HFF-Myc (cell line): Measurements from ENCODE around the gene RESF1.
"Not testable (repeated sequence)": the region's sequence is repeated elsewhere in the genome, so short reads cannot be mapped to it uniquely, and the experiment has no call there.

Experiments
- DNase-seq: peaks from one replicate; pipeline ENCODE4 v3.0.0-alpha.2; 2011; ENCODE audit warnings: low read depth; ENCODE audit errors: extremely low read depth
- H3K4me3 ChIP-seq: replicated peaks from 2 replicates; pipeline ENCODE4 v1.5.1; 2011; ENCODE audit warnings: low read depth, mild to moderate bottlenecking, control low read depth, low read length
- TF ChIP-seq, protein P1 (sequence below): IDR thresholded peaks from 2 replicates; pipeline ENCODE4 v1.5.1; 2012; ENCODE audit warnings: mild to moderate bottlenecking, low read depth, low read length, control low read depth; ENCODE audit errors: missing control alignments

Gene RESF1

DNA sequence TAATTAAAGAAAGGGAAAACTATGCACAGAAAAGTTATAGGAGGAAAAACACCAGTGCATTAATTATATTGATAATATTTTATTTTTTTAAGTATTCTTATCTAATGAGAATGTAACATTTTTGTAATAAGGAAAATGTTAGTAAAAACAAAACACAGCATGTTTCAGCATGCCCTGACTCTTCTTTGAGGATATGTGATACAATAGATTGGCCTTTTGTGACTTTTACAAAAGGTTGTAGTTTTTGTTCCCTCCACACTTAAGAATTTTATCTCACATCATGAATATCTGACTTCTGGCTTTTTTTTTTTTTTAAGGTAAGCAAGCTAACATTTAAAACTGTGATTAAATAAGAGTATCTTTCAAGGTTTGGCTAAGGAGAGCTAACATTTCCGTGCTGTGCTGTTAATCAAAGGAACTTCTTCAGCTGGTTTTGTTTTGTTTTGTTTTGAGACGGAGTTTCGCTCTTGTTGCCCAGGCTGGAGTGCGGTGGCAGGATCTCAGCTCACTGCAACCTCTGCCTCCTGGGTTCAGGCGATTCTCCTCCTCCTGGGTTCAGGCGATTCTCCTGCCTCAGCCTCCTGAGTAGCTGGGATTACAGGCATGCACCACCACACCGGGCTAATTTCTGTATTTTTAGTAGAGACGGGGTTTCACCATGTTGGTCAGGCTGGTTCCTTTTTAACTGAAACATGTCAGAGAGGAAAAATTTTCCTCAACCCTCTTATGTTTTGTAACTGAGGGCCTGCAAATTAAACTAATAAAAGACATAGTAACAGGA is 30.8 kb upstream of the RESF1 start:
- no peak overlapping the region for H3K4me3 ChIP-seq
- TF ChIP-seq, protein P1, sequence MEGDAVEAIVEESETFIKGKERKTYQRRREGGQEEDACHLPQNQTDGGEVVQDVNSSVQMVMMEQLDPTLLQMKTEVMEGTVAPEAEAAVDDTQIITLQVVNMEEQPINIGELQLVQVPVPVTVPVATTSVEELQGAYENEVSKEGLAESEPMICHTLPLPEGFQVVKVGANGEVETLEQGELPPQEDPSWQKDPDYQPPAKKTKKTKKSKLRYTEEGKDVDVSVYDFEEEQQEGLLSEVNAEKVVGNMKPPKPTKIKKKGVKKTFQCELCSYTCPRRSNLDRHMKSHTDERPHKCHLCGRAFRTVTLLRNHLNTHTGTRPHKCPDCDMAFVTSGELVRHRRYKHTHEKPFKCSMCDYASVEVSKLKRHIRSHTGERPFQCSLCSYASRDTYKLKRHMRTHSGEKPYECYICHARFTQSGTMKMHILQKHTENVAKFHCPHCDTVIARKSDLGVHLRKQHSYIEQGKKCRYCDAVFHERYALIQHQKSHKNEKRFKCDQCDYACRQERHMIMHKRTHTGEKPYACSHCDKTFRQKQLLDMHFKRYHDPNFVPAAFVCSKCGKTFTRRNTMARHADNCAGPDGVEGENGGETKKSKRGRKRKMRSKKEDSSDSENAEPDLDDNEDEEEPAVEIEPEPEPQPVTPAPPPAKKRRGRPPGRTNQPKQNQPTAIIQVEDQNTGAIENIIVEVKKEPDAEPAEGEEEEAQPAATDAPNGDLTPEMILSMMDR = no peak
- no peak for DNase-seq

DNA sequence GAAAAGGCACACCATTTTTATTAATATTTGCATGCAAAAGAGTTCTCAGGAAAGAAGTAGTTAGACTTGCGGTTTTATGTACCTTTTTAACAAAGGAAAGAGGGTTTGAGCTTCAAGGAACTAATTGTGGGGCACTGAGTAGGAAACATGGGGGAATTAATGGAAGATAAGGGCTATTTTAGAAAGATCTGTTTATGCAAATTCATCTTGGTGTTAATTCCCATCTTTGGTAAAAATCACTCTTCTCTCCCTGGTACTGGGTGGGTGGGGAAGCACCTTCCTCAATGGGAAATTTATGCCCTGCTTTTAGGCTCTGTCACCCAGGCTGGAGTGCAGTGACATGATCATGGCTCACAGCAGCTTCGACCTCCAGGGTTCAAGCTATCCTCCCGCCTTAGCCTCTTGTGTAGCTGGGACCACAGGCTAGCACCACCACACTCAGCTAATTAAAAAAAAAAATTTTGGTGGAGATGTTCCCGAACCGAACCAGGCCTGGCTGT is 30.1 kb upstream of the RESF1 start:
- H3K4me3 ChIP-seq = no peak overlapping the region
- no peak for DNase-seq
- TF ChIP-seq, protein P1 = no peak

DNA sequence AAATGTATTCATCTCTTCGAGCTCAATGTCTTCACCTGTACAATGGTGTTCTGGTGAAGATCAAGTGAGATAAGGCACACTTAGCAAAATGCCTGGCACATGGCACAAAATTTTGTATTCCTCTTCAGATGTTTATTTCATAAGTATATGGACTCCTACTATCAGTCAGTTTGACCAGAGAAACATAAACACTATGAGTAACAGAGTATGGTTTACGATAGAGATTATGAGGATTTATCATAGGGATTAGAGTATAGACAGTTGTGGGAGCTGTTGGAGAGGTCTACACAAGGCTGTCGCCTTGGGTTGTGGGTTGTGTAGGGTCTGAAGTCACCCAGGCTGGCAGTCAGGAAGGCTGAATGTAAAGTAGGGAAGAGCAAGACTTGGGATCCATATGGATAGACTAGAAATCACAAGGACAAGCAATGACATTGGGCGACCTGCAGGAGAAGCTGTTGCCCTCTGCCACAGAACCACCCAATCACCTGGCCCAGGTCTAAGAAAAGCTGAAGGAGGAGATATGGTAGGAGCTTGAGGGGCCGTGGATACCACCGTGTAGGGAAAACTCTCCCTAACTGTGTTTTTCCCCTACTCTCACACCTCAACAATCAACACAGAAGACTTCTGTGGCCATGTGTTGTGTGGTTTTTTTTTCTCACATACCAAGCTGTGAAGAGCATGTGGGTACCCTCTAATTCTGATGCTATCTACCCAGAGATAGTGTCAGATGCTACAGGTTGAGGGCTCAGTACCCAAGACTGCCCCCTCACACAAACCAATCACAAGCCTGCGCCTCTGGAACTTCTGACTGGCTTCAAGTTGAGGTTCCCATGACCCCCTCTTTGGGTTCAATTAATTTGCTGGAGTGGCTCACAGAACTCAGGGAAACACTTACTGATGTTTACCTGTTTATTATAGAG is 27.2 kb upstream of the RESF1 start:
- no peak for DNase-seq
- TF ChIP-seq, protein P1 = no peak
- H3K4me3 ChIP-seq = no peak overlapping the region

- DNase-seq = no peak
- TF ChIP-seq, protein P1 = no peak
- H3K4me3 ChIP-seq = no peak overlapping the region
These were observed 14.9 kb upstream of the RESF1 start for GRCh38 chr12:31944299-31944698.

DNA sequence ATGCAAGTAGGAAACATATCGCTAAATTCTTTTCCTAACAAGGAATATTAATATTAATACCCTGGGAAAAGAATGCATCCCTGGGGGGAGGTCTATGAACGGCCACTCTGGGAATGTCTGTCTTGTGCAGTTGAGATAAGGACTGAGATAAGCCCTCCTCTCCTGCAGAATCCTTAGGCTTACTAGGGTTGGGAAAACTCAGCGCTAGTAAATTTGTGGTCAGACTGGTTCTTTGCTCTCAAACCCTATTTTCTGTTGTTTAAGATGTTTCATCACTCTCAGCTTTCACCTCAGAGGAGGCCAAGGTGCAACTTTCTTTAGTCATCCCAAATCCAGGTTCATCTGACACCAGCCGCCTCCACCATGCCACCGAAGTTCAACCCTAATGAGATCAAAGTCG is 11.2 kb upstream of the RESF1 start:
- no peak for DNase-seq
- TF ChIP-seq, protein P1 = no peak
- H3K4me3 ChIP-seq = no peak overlapping the region

GRCh38 chr12:31948697-31949359 is 10.4 kb upstream of the RESF1 start:
- H3K4me3 ChIP-seq, DNase-seq: not testable (repeated sequence)

DNA sequence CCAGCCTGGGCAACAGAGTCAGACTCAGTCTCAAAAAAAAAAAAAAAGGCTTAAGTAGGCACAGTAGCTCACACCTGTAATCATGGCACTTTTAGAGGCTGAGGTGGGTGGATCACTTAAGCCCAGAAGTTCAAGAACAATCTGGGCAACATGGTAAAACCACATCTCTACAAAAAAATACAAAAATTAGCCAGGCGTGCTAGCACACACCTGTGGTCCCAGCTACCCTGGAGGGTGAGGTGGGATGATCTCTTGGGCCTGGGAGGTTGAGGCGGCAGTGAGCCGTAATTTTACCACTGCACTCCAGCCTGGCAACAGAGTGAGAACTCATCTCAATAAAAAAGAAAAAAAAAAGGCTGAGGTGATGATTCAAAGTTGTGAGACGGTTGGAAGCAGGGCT is 9.1 kb upstream of the RESF1 start:
- TF ChIP-seq, protein P1 = no peak
- no peak for DNase-seq

More for the DNA sequence above, 9.1 kb upstream of the RESF1 start:
- H3K4me3 ChIP-seq = no peak overlapping the region
